Left ventricle myocardium superior (tissue), 1 donor: ENCODE results near the gene TESMIN. TPM values are rescaled to one million over a fixed set of nuclear protein-coding genes. Genes with fewer than 3 reads are reported as not detected.

Experiments
- ATAC-seq: fragments of 200-7000 bp; cut with Tn5 transposase; one replicate; pipeline ENCODE4 v1.9.1; 2020; ENCODE audit warnings: mild to moderate bottlenecking, moderate library complexity
- DNase-seq: peaks from one replicate; pipeline ENCODE4 v3.0.0-alpha.2; 2020
- intact Hi-C: fragments of 100-400 bp; cut with micrococcal nuclease; formaldehyde crosslinking; loops from one replicate; pipeline ENCODE4 v1.11.0; 2022
- total RNA-seq: library from RNA; stranded (reverse); fragmentation: NEBNext Ultra II Directional; extraction: Animal tissue kit (Norgen Biotek cat#: 25700); gene quantifications from one replicate; pipeline ENCODE4 v1.2.1, GENCODE V29; 2021
- donor health status: DM: no; HTN: yes; CAD: no; lungs with severe emphysema.

The TESMIN gene
- total RNA-seq, 1 donor from 2014 or later, result 0.32 TPM

DNA sequence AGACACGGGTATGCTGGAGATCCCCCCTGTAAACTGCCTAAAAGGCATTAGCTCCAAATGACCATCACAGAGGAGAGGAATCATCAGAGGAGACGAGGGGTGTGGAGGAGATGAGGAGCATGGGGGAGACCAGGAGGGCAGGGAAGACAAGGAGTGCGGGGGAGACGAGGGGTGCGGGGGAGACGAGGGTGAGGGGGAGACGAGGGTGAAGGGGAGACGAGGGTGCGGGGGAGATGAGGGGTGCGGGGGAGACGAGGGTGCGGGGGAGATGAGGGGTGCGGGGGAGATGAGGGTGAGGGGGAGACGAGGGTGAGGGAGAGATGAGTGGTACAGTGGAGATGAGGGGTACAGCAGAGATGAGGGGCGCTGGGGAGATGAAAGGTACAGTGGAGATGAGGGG lies 84.5 kb downstream of the TESMIN start:
- intact Hi-C loops, result no loop called here
- no peak for ATAC-seq
- no peak for DNase-seq

DNA sequence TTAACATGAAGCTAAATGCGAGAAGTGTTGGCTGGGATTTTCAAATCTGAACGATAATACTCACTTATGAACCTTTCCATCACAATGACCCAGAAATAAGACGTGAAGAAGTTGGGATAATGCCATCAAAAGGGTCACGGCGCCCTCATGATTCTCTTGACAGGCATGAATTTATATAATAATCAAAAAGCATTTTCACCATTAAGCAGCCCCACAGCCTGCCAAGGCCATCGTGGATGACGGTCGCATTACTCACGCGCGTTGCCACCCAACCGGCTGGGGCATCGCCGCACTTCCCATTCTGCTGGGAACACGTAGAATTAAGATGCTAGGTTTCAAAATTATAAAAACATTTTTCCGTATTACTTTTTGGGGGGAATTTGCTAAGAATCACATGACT lies 85.9 kb downstream of the TESMIN start:
- DNase-seq (no peak), ATAC-seq (no peak)
- intact Hi-C loops, result no loop called here

- DNase-seq (no peak), ATAC-seq (no peak)
- intact Hi-C loops, result no loop called here
Observed at GRCh38 chr11:68664906-68665305, 86.4 kb downstream of the TESMIN start.

- no peak for ATAC-seq
- intact Hi-C loops, result no loop called here
Observed at GRCh38 chr11:68664141-68664540, 87.2 kb downstream of the TESMIN start.

GRCh38 chr11:68663482-68664010 lies 87.8 kb downstream of the TESMIN start:
- intact Hi-C loops, result no loop called here
- no peak for ATAC-seq

More at GRCh38 chr11:68664141-68664540, 87.2 kb downstream of the TESMIN start:
- no peak for DNase-seq

DNA sequence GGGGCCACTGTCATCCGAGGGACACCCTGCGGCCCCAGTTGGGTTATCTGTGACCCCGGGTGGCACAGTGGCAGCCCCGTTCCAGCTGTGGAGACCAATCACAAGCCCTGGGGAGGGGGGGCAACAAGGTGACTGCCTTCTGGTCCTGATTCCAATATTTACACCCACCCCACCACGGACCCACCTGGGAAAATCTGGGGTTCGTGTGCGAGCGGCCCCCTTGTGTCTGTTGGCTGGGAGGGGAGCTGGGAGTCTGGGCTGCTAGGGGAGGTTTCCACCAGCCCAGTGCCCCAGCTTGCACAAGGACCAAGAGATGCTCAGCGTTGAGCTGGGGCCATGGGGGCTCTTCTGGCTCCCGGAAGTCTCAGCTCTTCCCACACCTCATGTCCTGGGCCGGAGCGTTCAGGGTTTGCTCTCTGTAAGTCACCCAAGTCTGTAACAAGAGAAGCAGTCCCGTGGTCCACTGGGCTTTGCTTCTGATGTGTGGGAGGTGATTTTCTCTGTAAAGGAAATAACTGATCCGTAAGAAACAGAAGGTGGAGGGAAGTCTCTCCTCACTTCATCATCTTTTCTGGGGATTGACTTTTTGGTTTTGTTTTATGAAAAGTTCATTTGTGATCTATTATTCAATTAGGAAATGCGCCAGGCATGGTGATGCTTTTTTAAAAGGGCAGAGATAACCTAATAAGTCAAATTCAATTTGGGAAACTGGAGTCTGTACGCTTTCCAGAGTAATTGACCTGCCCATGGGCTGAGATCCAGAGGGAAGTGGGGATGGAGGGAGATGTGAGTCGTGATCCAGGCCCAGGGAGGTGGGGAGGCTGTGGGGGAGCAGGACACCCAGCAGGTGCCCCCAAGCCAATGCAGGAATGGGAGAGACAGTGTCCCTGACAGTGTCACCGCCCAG lies 89.4 kb downstream of the TESMIN start:
- no peak for DNase-seq
- no peak for ATAC-seq
- intact Hi-C loops, result no loop called here

More at GRCh38 chr11:68663482-68664010, 87.8 kb downstream of the TESMIN start:
- DNase-seq, result no peak

GRCh38 chr11:68661014-68661413 lies 90.3 kb downstream of the TESMIN start:
- no peak for ATAC-seq

DNA sequence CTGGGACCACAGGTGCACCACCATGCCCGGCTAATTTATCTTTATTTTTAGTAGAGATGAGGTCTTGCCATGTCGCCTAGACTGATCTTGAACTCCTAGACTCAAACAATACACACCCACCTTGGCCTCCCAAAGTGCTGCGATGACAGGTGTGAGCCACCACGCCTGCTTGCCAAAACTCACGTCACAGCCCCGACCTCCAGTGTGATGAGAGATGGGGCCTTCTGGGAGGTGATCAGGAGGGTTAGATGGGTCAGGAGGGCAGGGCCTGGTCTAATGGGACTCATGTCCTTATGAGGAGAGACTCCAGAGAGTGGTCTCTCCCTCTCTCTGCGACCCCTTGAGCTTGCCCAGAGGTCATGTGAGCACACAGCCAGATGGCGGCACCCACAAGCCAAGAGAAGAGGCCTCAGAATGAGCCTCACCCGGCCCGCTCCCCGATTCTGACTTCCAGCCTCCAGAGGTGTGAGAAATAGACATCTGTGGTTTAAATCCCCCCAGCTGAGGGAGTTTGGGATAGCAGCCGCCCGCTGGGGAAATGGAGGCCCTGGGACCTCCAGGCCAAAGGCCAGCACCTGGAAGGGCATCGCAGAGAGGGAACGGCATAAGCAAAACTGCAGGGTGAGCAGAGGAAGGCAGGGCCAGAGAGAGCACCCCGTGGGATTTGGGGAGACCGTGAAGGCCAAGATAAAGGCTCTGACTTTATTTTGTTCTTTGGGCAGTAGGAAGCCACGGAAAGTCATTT lies 91.1 kb downstream of the TESMIN start:
- DNase-seq (no peak), ATAC-seq (no peak)
- intact Hi-C loops, result no loop called here

More at GRCh38 chr11:68661014-68661413, 90.3 kb downstream of the TESMIN start:
- intact Hi-C loops, result no loop called here
- no peak for DNase-seq

DNA sequence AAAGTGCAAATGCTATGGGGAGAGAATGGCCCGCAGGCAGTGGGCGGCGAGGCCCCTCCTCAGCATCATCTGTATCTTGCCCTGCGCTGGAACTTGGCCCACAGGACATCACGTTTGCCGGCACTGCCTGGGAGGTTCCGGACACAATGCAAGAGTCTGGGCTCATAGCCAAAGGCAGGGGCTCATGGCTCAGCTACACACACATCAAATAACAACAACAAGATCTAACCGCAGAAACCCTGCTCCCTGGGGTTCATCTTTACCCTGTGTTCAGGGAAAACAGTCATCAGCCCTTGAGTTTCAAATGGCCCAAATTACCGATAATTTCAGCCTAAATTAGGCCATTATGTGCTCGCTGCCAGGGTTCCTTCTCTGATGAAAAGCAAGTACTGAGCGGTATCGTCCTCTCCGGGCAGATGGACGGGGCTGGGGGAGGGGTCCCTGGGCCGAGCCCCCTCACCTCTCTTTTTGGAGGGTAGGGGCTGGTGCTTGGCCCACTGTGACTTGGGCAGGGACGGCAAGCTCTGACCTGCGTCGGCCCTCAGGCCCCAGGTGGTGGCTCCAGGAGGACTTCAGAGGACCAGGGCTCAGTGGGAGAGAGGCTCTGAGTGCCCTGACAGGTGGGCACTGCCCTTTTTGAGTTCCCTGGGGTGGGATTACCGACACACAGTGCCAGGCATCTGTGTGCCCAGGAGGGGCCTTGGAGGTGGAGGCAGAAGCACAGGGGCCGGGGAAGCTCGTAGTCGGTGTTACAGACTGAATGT lies 92.0 kb downstream of the TESMIN start:
- DNase-seq, result peak; percentile 72
- ATAC-seq, result peak; percentile 90
- intact Hi-C loops, result no loop called here

GRCh38 chr11:68658661-68659060 lies 92.7 kb downstream of the TESMIN start:
- ATAC-seq (peak; percentile 40), DNase-seq (no peak)
- intact Hi-C loops, result no loop called here

GRCh38 chr11:68658097-68658496 lies 93.2 kb downstream of the TESMIN start:
- ATAC-seq (no peak), DNase-seq (no peak)
- intact Hi-C loops, result no loop called here

Other genes with a start within 250 kb of the TESMIN start
- gene GAL, start 67.0 kb downstream of the TESMIN start, total RNA-seq, result not detected
- gene CPT1A, start 90.4 kb upstream of the TESMIN start, total RNA-seq, result 81.7 TPM
- 106 TPM for gene MRPL21, start 152.3 kb upstream of the TESMIN start, total RNA-seq
- gene IGHMBP2, start 152.4 kb upstream of the TESMIN start, total RNA-seq, result 14.7 TPM
- not detected for gene MRGPRD, start 229.5 kb upstream of the TESMIN start, total RNA-seq